Esophagus (tissue), 2 donors: ENCODE measurements around the gene TM9SF4. TPM values are rescaled to one million over a fixed set of nuclear protein-coding genes. Genes with fewer than 3 reads are reported as not detected.

ENCODE experiments used
- H3K27ac ChIP-seq, 2 donors: one replicate each; pipeline ENCODE4 v1.5.1; 2013; ENCODE audit warnings: low read depth in 2 of 2, mild to moderate bottlenecking in 2 of 2, inconsistent platforms in 1 of 2, low read length in 1 of 2, moderate library complexity in 1 of 2
- H3K27me3 ChIP-seq, 2 donors: one replicate each; pipeline ENCODE4 v1.6.1; 2013; ENCODE audit warnings: low read length in 2 of 2, control low read depth in 1 of 2, mild to moderate bottlenecking in 1 of 2; ENCODE audit not compliant: insufficient read depth in 2 of 2, control insufficient read depth in 1 of 2
- H3K36me3 ChIP-seq, 2 donors: one replicate each; pipeline ENCODE4 v1.6.1; 2013; ENCODE audit warnings: low read length in 1 of 2; ENCODE audit not compliant: control insufficient read depth in 2 of 2, insufficient read depth in 2 of 2
- H3K4me1 ChIP-seq, 2 donors: one replicate each; pipeline ENCODE4 v1.6.1; 2013; ENCODE audit warnings: low read length in 1 of 2; ENCODE audit not compliant: control insufficient read depth in 2 of 2, insufficient read depth in 2 of 2
- H3K4me3 ChIP-seq, 2 donors: one replicate each; pipeline ENCODE4 v1.5.1; 2013; ENCODE audit warnings: low read length in 2 of 2, mild to moderate bottlenecking in 2 of 2, low read depth in 1 of 2, moderate library complexity in 1 of 2
- H3K9me3 ChIP-seq, 2 donors: one replicate each; pipeline ENCODE4 v1.6.1; 2013; ENCODE audit warnings: mild to moderate bottlenecking in 2 of 2, low read depth in 1 of 2, low read length in 1 of 2, moderate library complexity in 1 of 2; ENCODE audit not compliant: control insufficient read depth in 2 of 2, insufficient read depth in 1 of 2
- WGBS, 2 donors: extraction: QIAGEN DNeasy Blood & Tissue Kit; methylation state at CpG; one replicate each; pipeline ENCODE4 v1.1.7; 2013; 5-methylcytosine and 5-hydroxymethylcytosine counted together
- polyA plus RNA-seq, 2 donors: library from polyadenylated mRNA; stranded (reverse); fragments of 200-250 nt; gene quantifications; one replicate each; pipeline ENCODE4 v1.2.3, GENCODE V29; 2013
- donor health status: healthy with polysubstance abuse.
- donor health status: Bipolar disorder and iron deficiency.

The TM9SF4 gene, protein sequence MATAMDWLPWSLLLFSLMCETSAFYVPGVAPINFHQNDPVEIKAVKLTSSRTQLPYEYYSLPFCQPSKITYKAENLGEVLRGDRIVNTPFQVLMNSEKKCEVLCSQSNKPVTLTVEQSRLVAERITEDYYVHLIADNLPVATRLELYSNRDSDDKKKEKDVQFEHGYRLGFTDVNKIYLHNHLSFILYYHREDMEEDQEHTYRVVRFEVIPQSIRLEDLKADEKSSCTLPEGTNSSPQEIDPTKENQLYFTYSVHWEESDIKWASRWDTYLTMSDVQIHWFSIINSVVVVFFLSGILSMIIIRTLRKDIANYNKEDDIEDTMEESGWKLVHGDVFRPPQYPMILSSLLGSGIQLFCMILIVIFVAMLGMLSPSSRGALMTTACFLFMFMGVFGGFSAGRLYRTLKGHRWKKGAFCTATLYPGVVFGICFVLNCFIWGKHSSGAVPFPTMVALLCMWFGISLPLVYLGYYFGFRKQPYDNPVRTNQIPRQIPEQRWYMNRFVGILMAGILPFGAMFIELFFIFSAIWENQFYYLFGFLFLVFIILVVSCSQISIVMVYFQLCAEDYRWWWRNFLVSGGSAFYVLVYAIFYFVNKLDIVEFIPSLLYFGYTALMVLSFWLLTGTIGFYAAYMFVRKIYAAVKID
- 10 to 100 TPM; 22.9 to 26.6 TPM for polyA plus RNA-seq

DNA sequence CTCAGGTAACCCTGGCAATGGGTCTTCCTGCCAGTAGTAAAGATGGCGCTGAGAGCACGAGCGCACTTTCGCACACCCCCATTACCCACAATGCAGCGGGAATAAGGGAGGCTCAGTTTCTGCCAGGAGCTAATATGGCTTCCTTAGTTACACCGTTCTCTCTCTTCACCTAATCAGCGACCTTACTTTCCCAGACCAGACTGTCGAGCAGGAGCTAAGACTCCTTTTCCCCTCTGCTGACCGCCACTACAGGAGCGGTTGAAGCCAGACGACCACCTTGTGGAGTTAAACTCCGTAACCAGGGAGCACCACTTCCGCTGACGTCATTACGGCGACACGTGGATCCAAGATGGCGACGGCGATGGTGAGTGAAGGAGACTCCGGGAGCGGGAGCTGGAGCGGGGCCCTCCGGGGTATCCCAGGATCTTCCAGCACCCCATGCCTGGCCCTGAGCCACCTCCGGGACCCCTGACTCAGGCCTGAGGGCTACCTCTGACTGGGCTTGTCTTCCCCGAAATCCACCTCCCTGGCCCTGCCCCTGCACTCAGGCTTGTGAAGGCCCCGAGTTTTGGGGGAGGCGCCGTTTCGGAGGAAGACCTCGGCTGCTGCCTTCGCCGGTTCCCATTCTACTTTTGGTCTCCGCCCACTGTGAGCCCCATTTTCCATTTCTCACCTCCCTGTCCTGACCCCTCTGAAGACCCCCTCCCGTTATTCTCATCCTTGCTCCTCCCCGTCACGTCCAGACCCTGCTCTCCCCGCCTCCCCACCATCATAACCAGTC is at the start of gene TM9SF4:
TSS of gene TM9SF4 (plus strand) at position 323 of the 781 bp plus-strand sequence. CDS start at position 350, 27 bp downstream.
- Histone ChIP-seq H3K27me3 (no peaks in the 10 kb centered on the region), H3K4me1 (peaks cover 0 to 3% of the 10 kb centered on the region in 2 donors), H3K4me3 (peak within 1 kb of the TSS; percentile 93 to 99), H3K27ac (peak within 1 kb of the TSS; percentile 97 to 100), H3K36me3 (no peaks in the 10 kb centered on the region), H3K9me3 (no peaks in the 10 kb centered on the region)
- WGBS, 2 donors, result 0 to 1% methylated on average over 38 of the region's 38 CpGs

DNA sequence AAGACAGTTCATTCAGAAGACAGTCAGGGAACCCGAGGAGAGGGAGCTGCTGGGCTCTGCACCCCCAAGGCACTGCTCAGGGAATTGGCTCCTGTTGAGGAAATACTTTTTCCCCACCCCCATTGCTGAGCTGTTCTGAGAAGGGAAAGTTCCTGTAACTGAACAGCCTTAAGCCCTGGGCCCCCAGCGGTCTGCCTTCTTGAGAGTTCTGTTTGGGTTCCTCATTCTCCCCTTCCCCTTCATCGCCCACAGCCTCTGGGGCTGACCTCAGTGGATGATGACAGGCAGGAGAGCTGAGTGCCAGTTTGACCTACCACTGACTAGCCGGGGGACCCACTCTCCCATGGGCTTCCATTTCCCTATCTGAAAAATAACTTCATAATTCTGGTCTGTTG is 46.7 kb upstream of the TM9SF4 start:
- no peak overlapping the region for H3K27ac ChIP-seq
- no peaks in the 10 kb centered on the region for H3K9me3 ChIP-seq
- H3K36me3 ChIP-seq, result no peaks in the 10 kb centered on the region
- 60 to 68% methylated on average over 4 of the region's 4 CpGs for WGBS, 2 donors
- H3K27me3 ChIP-seq, result peaks cover 0 to 3% of the 10 kb centered on the region in 2 donors
- no peaks in the 10 kb centered on the region for H3K4me1 ChIP-seq
- H3K4me3 ChIP-seq, result no peak overlapping the region

DNA sequence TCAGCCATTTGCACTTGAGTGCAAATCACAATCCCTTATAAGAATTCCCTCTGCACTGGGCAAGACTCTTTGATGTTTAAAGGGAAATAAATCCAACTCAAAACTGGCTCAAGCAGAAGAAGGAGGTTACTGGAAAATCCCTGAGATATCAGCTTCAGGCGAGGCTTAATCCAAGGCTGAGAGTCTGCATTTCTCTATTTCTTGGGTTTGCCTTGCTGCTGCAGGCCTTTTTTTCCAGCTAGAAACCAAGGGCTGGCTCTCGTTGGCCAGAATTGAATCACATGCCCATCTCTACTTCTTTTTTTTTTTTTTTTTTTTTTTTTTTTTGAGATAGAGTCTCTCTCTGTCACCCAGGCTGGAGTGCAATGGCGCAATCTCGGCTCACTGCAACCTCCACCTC is 45.8 kb upstream of the TM9SF4 start:
- H3K4me1 ChIP-seq, result no peaks in the 10 kb centered on the region
- no peaks in the 10 kb centered on the region for H3K9me3 ChIP-seq
- peaks cover 0 to 3% of the 10 kb centered on the region in 2 donors for H3K27me3 ChIP-seq
- H3K27ac ChIP-seq, result no peak overlapping the region
- no peak overlapping the region for H3K4me3 ChIP-seq
- H3K36me3 ChIP-seq, result no peaks in the 10 kb centered on the region
- WGBS, 2 donors, result 68 to 69% methylated on average over 4 of the region's 4 CpGs

DNA sequence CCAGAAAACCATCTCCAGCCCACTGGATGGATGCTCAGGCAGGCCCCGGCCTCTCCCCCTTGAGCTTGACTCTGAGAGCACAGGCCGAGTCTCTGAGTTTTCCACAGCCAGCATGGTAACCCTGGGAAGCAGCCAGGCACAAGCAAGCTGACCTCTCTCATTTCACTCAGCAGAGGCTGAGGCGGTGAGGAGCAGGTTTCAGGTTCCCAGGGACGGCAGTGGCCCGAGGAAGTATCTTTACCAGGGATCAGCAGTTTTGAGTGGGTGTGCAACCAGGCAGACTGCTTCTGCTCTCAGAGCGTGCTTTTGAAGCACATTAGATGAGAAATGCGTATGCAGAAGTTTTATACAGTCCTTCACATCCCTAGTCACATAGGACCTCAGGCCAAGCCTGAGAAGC is 44.8 kb upstream of the TM9SF4 start:
- Histone ChIP-seq H3K4me3 (no peak overlapping the region), H3K9me3 (no peaks in the 10 kb centered on the region), H3K4me1 (no peaks in the 10 kb centered on the region), H3K27ac (no peak overlapping the region), H3K36me3 (no peaks in the 10 kb centered on the region), H3K27me3 (peaks cover 0 to 3% of the 10 kb centered on the region in 2 donors)
- WGBS, 2 donors, result 79 to 80% methylated on average over 7 of the region's 7 CpGs

DNA sequence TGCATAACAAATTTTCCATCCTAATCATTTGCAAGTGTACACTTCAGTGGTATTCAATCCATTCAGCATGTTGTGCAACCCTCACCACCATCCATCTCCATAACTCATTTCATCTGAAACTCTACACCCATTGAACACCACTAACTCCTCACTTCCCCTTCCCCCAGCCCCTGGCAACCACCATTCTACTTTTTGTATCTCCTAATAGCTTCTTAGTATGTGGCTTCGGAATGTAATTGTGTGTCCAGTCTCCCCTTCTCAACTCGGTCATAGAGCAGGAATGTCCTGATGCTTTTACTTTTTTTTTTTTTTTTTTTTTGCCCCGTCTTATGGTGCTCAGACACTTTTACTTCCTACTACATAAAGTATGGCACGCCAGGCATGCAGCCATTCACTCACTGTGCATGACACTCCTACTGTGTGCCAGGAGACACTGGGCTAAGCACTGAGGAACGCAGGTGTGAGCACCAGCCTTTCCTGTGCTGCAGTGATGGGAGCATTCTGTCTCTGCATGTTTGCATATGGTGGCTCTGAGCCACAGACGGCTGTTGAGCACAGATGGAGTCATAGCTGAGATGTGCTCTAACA is 42.2 kb upstream of the TM9SF4 start:
- Histone ChIP-seq H3K4me1 (peaks cover 0 to 3% of the 10 kb centered on the region in 2 donors), H3K27ac (no peak overlapping the region)
- WGBS, 2 donors, result 67 to 68% methylated on average over 6 of the region's 6 CpGs

DNA sequence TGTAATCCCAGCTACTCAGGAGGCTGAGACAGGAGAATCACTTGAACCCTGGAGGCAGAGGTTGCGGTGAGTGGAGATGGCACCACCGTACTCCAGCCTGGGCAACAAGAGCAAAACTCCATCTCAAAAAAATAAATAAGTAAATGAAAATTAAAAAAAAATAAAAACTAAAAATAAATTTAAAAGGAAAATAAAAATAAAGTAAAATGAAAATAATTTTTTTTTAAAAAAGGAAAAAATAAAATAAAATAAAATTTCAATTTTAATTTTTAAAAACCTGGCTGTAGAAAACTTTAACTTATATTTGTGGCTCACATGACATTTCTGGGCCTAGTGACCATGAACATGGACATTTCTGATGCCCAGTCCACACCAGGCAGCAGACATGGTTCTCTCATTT is 41.3 kb upstream of the TM9SF4 start:
- Histone ChIP-seq H3K36me3 (no peaks in the 10 kb centered on the region), H3K4me3 (no peak overlapping the region), H3K9me3 (no peaks in the 10 kb centered on the region), H3K27ac (no peak overlapping the region), H3K4me1 (peaks cover 0 to 3% of the 10 kb centered on the region in 2 donors), H3K27me3 (no peaks in the 10 kb centered on the region)
- 100% methylated on average over 2 of the region's 2 CpGs for WGBS, 2 donors

More for the DNA sequence above, 42.2 kb upstream of the TM9SF4 start:
- no peak overlapping the region for H3K4me3 ChIP-seq
- no peaks in the 10 kb centered on the region for H3K27me3 ChIP-seq
- no peaks in the 10 kb centered on the region for H3K9me3 ChIP-seq
- H3K36me3 ChIP-seq, result no peaks in the 10 kb centered on the region

DNA sequence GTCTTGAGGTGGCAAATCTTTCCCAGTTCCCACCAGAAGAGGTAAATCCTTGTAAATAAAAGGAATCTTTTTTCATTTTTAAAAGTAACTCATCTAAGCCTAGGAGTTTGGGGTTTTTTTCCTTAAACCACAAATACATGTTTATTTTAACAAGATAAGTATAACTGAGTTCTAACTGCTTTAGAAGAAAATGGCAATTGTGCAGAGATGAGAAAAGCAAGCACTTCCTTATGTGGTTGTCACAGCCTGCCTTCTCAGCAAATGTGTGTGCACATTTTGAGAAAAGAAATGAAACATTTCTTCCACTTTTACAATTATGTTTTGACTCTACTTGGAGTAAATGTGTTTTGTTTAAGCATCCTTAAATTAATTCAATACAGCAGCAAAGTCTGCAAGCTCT is 39.8 kb upstream of the TM9SF4 start:
- Histone ChIP-seq H3K4me3 (no peak overlapping the region), H3K27me3 (no peaks in the 10 kb centered on the region), H3K9me3 (no peaks in the 10 kb centered on the region), H3K4me1 (peaks cover 0 to 3% of the 10 kb centered on the region in 2 donors), H3K27ac (no peak overlapping the region), H3K36me3 (no peaks in the 10 kb centered on the region)

DNA sequence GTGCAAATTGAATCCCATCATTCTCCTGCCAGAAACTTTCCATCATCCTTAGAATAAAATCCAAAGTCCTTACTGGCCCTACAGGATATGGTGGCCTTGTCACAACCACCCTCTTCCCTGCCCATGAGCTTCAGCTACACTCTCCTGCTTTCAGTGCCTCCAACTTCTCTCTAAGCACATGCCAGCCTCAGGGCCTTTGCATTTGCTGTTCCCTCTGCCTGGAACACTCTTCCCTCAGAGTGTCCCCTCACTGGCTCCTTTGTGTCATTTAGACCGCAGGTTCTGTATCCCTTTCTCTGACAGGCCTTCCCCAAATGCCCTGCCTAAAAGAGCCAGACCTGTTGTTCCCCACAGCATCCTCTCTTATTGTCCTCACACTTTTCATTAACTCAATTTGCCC is 39.2 kb upstream of the TM9SF4 start:
- H3K27me3 ChIP-seq, result no peaks in the 10 kb centered on the region
- 87 to 94% methylated on average over 1 of the region's 1 CpG for WGBS, 2 donors
- no peaks in the 10 kb centered on the region for H3K9me3 ChIP-seq
- peaks cover 0 to 3% of the 10 kb centered on the region in 2 donors for H3K4me1 ChIP-seq
- no peak overlapping the region for H3K4me3 ChIP-seq
- H3K36me3 ChIP-seq, result no peaks in the 10 kb centered on the region
- no peak overlapping the region for H3K27ac ChIP-seq

DNA sequence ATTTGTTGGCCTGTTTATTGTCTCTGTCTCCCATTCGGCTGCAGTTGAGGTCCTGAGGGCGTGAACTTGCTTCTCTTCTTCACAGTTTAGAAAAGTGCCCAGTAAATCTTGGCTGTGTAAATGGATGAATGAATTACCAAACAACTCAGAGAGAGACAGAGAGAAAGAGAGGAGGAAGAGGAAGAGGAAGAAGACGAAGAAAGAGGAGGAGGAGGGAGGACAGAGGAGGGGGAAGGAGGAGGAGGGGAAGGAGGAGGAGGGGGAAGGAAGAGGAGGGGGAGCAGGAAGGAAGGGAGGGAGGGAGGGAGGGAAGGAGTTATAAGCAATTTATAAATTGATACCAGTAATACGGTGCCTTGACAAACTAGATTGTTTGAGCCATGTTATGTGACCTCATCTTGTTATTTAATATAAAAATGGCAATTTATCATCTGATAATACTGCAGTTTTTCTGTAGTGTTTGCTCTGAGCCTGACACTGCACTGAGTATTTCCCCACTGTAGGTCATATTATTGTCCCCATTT is 38.8 kb upstream of the TM9SF4 start:
- no peaks in the 10 kb centered on the region for H3K27me3 ChIP-seq
- H3K4me1 ChIP-seq, result peaks cover 0 to 3% of the 10 kb centered on the region in 2 donors
- 49 to 51% methylated on average over 4 of the region's 4 CpGs for WGBS, 2 donors
- no peak overlapping the region for H3K4me3 ChIP-seq
- no peaks in the 10 kb centered on the region for H3K36me3 ChIP-seq
- H3K27ac ChIP-seq, result no peak overlapping the region
- H3K9me3 ChIP-seq, result no peaks in the 10 kb centered on the region
